ENCODE measurements around the gene GALNT2.

GALNT2 gene

GRCh38 chr1:230136453-230137336 lies 69.7 kb downstream of the GALNT2 start:
- no peaks in the 10 kb centered on the region for H3K27me3 ChIP-seq (ENCODE audit: insufficient read depth, low read length)
- no peaks in the 10 kb centered on the region for H3K9me3 ChIP-seq (ENCODE audit: insufficient read depth, low read depth, low read length)
- H3K27ac ChIP-seq (ENCODE audit: low read depth, low read length), result no peak overlapping the region
- no peak overlapping the region for H3K9ac ChIP-seq (ENCODE audit: low read depth, low read length)
- H3K36me3 ChIP-seq (ENCODE audit: insufficient read depth, low read length), result no peaks in the 10 kb centered on the region
- peaks cover 17% of the 10 kb centered on the region for H3K4me1 ChIP-seq (ENCODE audit: insufficient read depth, low read length)
- no peak overlapping the region for H3K4me3 ChIP-seq (ENCODE audit: low read length)
- 89% methylated on average over 34 of the region's 34 CpGs for WGBS

- Histone ChIP-seq H3K27me3 (ENCODE audit: insufficient read depth, low read length) (no peaks in the 10 kb centered on the region), H3K36me3 (ENCODE audit: insufficient read depth, low read length) (no peaks in the 10 kb centered on the region), H3K4me1 (ENCODE audit: insufficient read depth, low read length) (peaks cover 21% of the 10 kb centered on the region), H3K4me3 (ENCODE audit: low read length) (no peak overlapping the region), H3K9ac (ENCODE audit: low read depth, low read length) (no peak overlapping the region), H3K27ac (ENCODE audit: low read depth, low read length) (no peak overlapping the region), H3K9me3 (ENCODE audit: insufficient read depth, low read depth, low read length) (no peaks in the 10 kb centered on the region)
- WGBS, result 85% methylated on average over 3 of the region's 4 CpGs
Observed at GRCh38 chr1:230137337-230137815, 70.3 kb downstream of the GALNT2 start.

- no peaks in the 10 kb centered on the region for H3K27me3 ChIP-seq (ENCODE audit: insufficient read depth, low read length)
- no peak overlapping the region for H3K4me3 ChIP-seq (ENCODE audit: low read length)
- H3K27ac ChIP-seq (ENCODE audit: low read depth, low read length), result no peak overlapping the region
- WGBS, result 93% methylated on average over 7 of the region's 7 CpGs
- no peak overlapping the region for H3K9ac ChIP-seq (ENCODE audit: low read depth, low read length)
- peaks cover 24% of the 10 kb centered on the region for H3K4me1 ChIP-seq (ENCODE audit: insufficient read depth, low read length)
- no peaks in the 10 kb centered on the region for H3K36me3 ChIP-seq (ENCODE audit: insufficient read depth, low read length)
- H3K9me3 ChIP-seq (ENCODE audit: insufficient read depth, low read depth, low read length), result no peaks in the 10 kb centered on the region
Observed at GRCh38 chr1:230138561-230139239, 71.7 kb downstream of the GALNT2 start.

- Histone ChIP-seq H3K36me3 (ENCODE audit: insufficient read depth, low read length) (no peaks in the 10 kb centered on the region), H3K9ac (ENCODE audit: low read depth, low read length) (no peak overlapping the region), H3K9me3 (ENCODE audit: insufficient read depth, low read depth, low read length) (no peaks in the 10 kb centered on the region), H3K4me1 (ENCODE audit: insufficient read depth, low read length) (peaks cover 24% of the 10 kb centered on the region), H3K27me3 (ENCODE audit: insufficient read depth, low read length) (no peaks in the 10 kb centered on the region), H3K4me3 (ENCODE audit: low read length) (no peak overlapping the region), H3K27ac (ENCODE audit: low read depth, low read length) (no peak overlapping the region)
- WGBS, result 94% methylated on average over 4 of the region's 4 CpGs
Observed at GRCh38 chr1:230139315-230139714, 72.3 kb downstream of the GALNT2 start.

GRCh38 chr1:230139741-230140140 lies 72.7 kb downstream of the GALNT2 start:
- H3K27me3 ChIP-seq (ENCODE audit: insufficient read depth, low read length), result no peaks in the 10 kb centered on the region
- no peaks in the 10 kb centered on the region for H3K36me3 ChIP-seq (ENCODE audit: insufficient read depth, low read length)
- no peak overlapping the region for H3K4me3 ChIP-seq (ENCODE audit: low read length)
- 94% methylated on average over 8 of the region's 8 CpGs for whole genome bisulfite sequencing
- no peak overlapping the region for H3K27ac ChIP-seq (ENCODE audit: low read depth, low read length)
- H3K9ac ChIP-seq (ENCODE audit: low read depth, low read length), result no peak overlapping the region
- no peaks in the 10 kb centered on the region for H3K9me3 ChIP-seq (ENCODE audit: insufficient read depth, low read depth, low read length)
- peaks cover 24% of the 10 kb centered on the region for H3K4me1 ChIP-seq (ENCODE audit: insufficient read depth, low read length)

- no peaks in the 10 kb centered on the region for H3K27me3 ChIP-seq (ENCODE audit: insufficient read depth, low read length)
- 80% methylated on average over 11 of the region's 12 CpGs for WGBS
- H3K9ac ChIP-seq (ENCODE audit: low read depth, low read length), result no peak overlapping the region
- no peak overlapping the region for H3K4me3 ChIP-seq (ENCODE audit: low read length)
- no peaks in the 10 kb centered on the region for H3K9me3 ChIP-seq (ENCODE audit: insufficient read depth, low read depth, low read length)
- H3K27ac ChIP-seq (ENCODE audit: low read depth, low read length), result no peak overlapping the region
- no peaks in the 10 kb centered on the region for H3K36me3 ChIP-seq (ENCODE audit: insufficient read depth, low read length)
- peaks cover 24% of the 10 kb centered on the region for H3K4me1 ChIP-seq (ENCODE audit: insufficient read depth, low read length)
Observed at GRCh38 chr1:230140221-230141020, 73.4 kb downstream of the GALNT2 start.

GRCh38 chr1:230141021-230141648 lies 74.1 kb downstream of the GALNT2 start:
- no peaks in the 10 kb centered on the region for H3K36me3 ChIP-seq (ENCODE audit: insufficient read depth, low read length)
- H3K9me3 ChIP-seq (ENCODE audit: insufficient read depth, low read depth, low read length), result no peaks in the 10 kb centered on the region
- peaks cover 30% of the 10 kb centered on the region for H3K4me1 ChIP-seq (ENCODE audit: insufficient read depth, low read length)
- no peaks in the 10 kb centered on the region for H3K27me3 ChIP-seq (ENCODE audit: insufficient read depth, low read length)
- H3K9ac ChIP-seq (ENCODE audit: low read depth, low read length), result no peak overlapping the region
- 94% methylated on average over 7 of the region's 8 CpGs for whole genome bisulfite sequencing
- H3K4me3 ChIP-seq (ENCODE audit: low read length), result no peak overlapping the region
- H3K27ac ChIP-seq (ENCODE audit: low read depth, low read length), result no peak overlapping the region

GRCh38 chr1:230141797-230142607 lies 75.0 kb downstream of the GALNT2 start:
- WGBS, result 86% methylated on average over 15 of the region's 15 CpGs
- H3K4me1 ChIP-seq (ENCODE audit: insufficient read depth, low read length), result peaks cover 34% of the 10 kb centered on the region
- H3K9ac ChIP-seq (ENCODE audit: low read depth, low read length), result no peak overlapping the region
- H3K4me3 ChIP-seq (ENCODE audit: low read length), result no peak overlapping the region
- no peaks in the 10 kb centered on the region for H3K27me3 ChIP-seq (ENCODE audit: insufficient read depth, low read length)
- no peaks in the 10 kb centered on the region for H3K36me3 ChIP-seq (ENCODE audit: insufficient read depth, low read length)
- no peaks in the 10 kb centered on the region for H3K9me3 ChIP-seq (ENCODE audit: insufficient read depth, low read depth, low read length)
- H3K27ac ChIP-seq (ENCODE audit: low read depth, low read length), result no peak overlapping the region; the same call in 1 of the 2 replicates

- no peak overlapping the region; the same call in 1 of the 2 replicates for H3K27ac ChIP-seq (ENCODE audit: low read depth, low read length)
- H3K36me3 ChIP-seq (ENCODE audit: insufficient read depth, low read length), result no peaks in the 10 kb centered on the region
- H3K4me3 ChIP-seq (ENCODE audit: low read length), result no peak overlapping the region
- no peaks in the 10 kb centered on the region for H3K9me3 ChIP-seq (ENCODE audit: insufficient read depth, low read depth, low read length)
- WGBS, result 80% methylated on average over 5 of the region's 5 CpGs
- no peak overlapping the region for H3K9ac ChIP-seq (ENCODE audit: low read depth, low read length)
- H3K27me3 ChIP-seq (ENCODE audit: insufficient read depth, low read length), result no peaks in the 10 kb centered on the region
- peaks cover 34% of the 10 kb centered on the region for H3K4me1 ChIP-seq (ENCODE audit: insufficient read depth, low read length)
Observed at GRCh38 chr1:230142608-230143210, 75.7 kb downstream of the GALNT2 start.

- Histone ChIP-seq H3K9me3 (ENCODE audit: insufficient read depth, low read depth, low read length) (no peaks in the 10 kb centered on the region), H3K27ac (ENCODE audit: low read depth, low read length) (no peak overlapping the region)
Observed at GRCh38 chr1:230143534-230143933, 76.5 kb downstream of the GALNT2 start.

More at GRCh38 chr1:230143534-230143933, 76.5 kb downstream of the GALNT2 start:
- H3K4me1 ChIP-seq (ENCODE audit: insufficient read depth, low read length), result peaks cover 34% of the 10 kb centered on the region
- no peak overlapping the region for H3K4me3 ChIP-seq (ENCODE audit: low read length)
- no peaks in the 10 kb centered on the region for H3K27me3 ChIP-seq (ENCODE audit: insufficient read depth, low read length)
- no peak overlapping the region for H3K9ac ChIP-seq (ENCODE audit: low read depth, low read length)
- WGBS, result 88% methylated on average over 9 of the region's 9 CpGs
- no peaks in the 10 kb centered on the region for H3K36me3 ChIP-seq (ENCODE audit: insufficient read depth, low read length)
